DND-41 (cell line): ENCODE data around the gene CEACAM21.

Experiments
- EZH2 ChIP-seq: IDR thresholded peaks from 3 replicates; pipeline ENCODE4 v1.6.1; 2012; ENCODE audit warnings: borderline replicate concordance, low read depth, mild to moderate bottlenecking, moderate library complexity, low read length, inconsistent platforms; ENCODE audit not compliant: severe bottlenecking
- TF ChIP-seq, protein P1 (sequence below): IDR thresholded peaks from 2 replicates; pipeline ENCODE4 v1.5.1; 2012; ENCODE audit warnings: borderline replicate concordance, low read length, moderate library complexity, mild to moderate bottlenecking; ENCODE audit not compliant: poor library complexity, severe bottlenecking; ENCODE audit errors: extremely low read depth

- TF ChIP-seq, protein P1, sequence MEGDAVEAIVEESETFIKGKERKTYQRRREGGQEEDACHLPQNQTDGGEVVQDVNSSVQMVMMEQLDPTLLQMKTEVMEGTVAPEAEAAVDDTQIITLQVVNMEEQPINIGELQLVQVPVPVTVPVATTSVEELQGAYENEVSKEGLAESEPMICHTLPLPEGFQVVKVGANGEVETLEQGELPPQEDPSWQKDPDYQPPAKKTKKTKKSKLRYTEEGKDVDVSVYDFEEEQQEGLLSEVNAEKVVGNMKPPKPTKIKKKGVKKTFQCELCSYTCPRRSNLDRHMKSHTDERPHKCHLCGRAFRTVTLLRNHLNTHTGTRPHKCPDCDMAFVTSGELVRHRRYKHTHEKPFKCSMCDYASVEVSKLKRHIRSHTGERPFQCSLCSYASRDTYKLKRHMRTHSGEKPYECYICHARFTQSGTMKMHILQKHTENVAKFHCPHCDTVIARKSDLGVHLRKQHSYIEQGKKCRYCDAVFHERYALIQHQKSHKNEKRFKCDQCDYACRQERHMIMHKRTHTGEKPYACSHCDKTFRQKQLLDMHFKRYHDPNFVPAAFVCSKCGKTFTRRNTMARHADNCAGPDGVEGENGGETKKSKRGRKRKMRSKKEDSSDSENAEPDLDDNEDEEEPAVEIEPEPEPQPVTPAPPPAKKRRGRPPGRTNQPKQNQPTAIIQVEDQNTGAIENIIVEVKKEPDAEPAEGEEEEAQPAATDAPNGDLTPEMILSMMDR = no peak
- no peak for TF ChIP-seq EZH2
Observed at GRCh38 chr19:41577144-41577830, 1.3 kb downstream of the CEACAM21 start.
